ENCODE data around the gene WDR41. TPM values are rescaled to one million over a fixed set of nuclear protein-coding genes. Genes with fewer than 3 reads are reported as not detected.

WDR41 gene
- total RNA-seq, 1 experiment from 2014 or later, result 43.6 TPM

DNA sequence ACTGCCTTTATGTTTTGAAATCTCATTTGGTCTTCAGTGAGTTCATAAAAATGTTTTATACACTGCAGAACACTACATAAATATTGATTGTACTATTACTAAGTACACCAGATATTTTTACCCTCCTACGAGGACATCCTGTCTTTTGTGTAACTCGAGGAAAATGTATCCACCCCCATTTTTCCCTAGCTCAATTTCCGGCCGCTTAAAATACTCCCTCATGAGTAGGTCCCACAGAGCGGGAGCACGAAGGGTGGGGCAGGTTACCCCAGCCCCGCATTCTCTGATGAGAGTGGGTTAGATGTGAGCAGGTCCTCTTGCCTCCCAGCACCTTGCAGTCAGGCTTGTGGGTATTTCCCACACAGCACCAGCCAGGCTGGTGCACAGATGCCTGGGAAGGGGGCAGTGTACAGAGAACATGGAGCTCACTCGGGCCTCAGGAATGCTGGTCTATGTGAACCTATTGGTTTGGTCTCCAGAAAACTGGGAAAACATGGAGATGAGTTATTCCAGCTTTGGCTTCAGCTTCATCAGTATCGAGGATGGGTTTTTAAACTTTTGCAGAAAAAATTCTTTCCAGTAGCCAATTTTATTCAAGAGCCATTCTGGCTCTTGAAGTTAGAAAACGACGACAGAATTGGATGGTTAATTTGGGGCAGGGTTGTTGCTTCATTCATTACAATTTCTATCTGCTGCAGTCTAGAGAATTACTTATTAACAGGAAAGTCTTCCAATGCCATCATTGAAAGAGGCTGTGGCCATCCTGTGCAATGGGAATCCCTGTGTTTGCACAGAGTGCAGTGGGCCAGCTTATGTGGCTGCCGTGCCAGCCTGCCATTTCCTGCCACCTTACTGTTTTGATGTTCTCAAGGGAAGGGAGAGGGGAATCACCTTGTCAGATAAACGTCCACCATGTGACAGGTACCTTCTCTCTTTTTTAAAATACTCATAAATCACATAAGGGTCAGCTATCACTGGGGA, 73.2 kb downstream of the WDR41 start:
- no peak overlapping the region for H3K4me2 ChIP-seq (ENCODE audit: insufficient read depth, insufficient read length, low read length)
- no peak overlapping the region for H3K4ac ChIP-seq (ENCODE audit: low read depth, low read length)
- H3K23me2 ChIP-seq (ENCODE audit: insufficient read length, low read depth, low read length, poor library complexity, severe bottlenecking), result no peaks in the 10 kb centered on the region
- no peak overlapping the region for H3K4me3 Mint-ChIP-seq
- no peak overlapping the region for H3K27ac Mint-ChIP-seq
- no peak overlapping the region for H3T11ph ChIP-seq (ENCODE audit: low read length)
- H3K9me3 ChIP-seq (ENCODE audit: control insufficient read depth, low read depth, low read length), result no peaks in the 10 kb centered on the region
- no peaks in the 10 kb centered on the region for H3K27me3 Mint-ChIP-seq (ENCODE audit: low read depth)
- WGBS (ENCODE audit: extremely low coverage, insufficient read length, low lambda C conversion rate), result no CpG with 5 or more reads among the region's 13 CpGs
- H3K79me1 ChIP-seq (ENCODE audit: insufficient read depth, low read depth, low read length, poor library complexity, severe bottlenecking), result no peaks in the 10 kb centered on the region
- H3K27ac ChIP-seq (ENCODE audit: insufficient read length, low read depth, low read length), result no peak overlapping the region
- no peak overlapping the region for H3K18ac ChIP-seq (ENCODE audit: insufficient read length, low read depth, low read length)
- no peaks in the 10 kb centered on the region for H3K79me2 ChIP-seq (ENCODE audit: insufficient read depth, low read length)
- H2BK5ac ChIP-seq (ENCODE audit: insufficient read length, low read length), result no peak overlapping the region
- TF ChIP-seq, protein P1, sequence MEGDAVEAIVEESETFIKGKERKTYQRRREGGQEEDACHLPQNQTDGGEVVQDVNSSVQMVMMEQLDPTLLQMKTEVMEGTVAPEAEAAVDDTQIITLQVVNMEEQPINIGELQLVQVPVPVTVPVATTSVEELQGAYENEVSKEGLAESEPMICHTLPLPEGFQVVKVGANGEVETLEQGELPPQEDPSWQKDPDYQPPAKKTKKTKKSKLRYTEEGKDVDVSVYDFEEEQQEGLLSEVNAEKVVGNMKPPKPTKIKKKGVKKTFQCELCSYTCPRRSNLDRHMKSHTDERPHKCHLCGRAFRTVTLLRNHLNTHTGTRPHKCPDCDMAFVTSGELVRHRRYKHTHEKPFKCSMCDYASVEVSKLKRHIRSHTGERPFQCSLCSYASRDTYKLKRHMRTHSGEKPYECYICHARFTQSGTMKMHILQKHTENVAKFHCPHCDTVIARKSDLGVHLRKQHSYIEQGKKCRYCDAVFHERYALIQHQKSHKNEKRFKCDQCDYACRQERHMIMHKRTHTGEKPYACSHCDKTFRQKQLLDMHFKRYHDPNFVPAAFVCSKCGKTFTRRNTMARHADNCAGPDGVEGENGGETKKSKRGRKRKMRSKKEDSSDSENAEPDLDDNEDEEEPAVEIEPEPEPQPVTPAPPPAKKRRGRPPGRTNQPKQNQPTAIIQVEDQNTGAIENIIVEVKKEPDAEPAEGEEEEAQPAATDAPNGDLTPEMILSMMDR (conservative IDR thresholded peaks at IDR 0.05), result no peak
- no peak overlapping the region for H4K5ac ChIP-seq (ENCODE audit: insufficient read length, low read depth, low read length)
- no peak overlapping the region for H3K14ac ChIP-seq (ENCODE audit: insufficient read depth, low read length)
- no peaks in the 10 kb centered on the region for H3K27me3 ChIP-seq (ENCODE audit: insufficient read depth, low read length)
- H2BK12ac ChIP-seq (ENCODE audit: insufficient read length, low read depth, low read length), result no peak overlapping the region
- H3K36me3 Mint-ChIP-seq (ENCODE audit: insufficient read depth in 1 of 3, low read depth in 3 of 3), result no peaks in the 10 kb centered on the region
- no peak overlapping the region for H2AK5ac ChIP-seq (ENCODE audit: insufficient read length, low read length)
- H3K4me1 ChIP-seq (ENCODE audit: insufficient read depth, low read length), result no peaks in the 10 kb centered on the region
- no peak overlapping the region for H2BK20ac ChIP-seq (ENCODE audit: low read depth, low read length, poor library complexity, severe bottlenecking)
- no peaks in the 10 kb centered on the region; a peak in 1 of 5 replicates for H3K9me3 Mint-ChIP-seq
- no peak overlapping the region for H2BK15ac ChIP-seq (ENCODE audit: low read depth, low read length)
- DNase-seq, result no peak
- H3K4me1 Mint-ChIP-seq, result no peaks in the 10 kb centered on the region
- H4K8ac ChIP-seq (replicated peaks; ENCODE audit: insufficient read length, low read depth, low read length), result no peak overlapping the region
- no peak overlapping the region for H4K91ac ChIP-seq (ENCODE audit: insufficient read length, low read depth, low read length)
- H3K23ac ChIP-seq (ENCODE audit: insufficient read length, low read depth, low read length), result no peak overlapping the region
- no peak overlapping the region for H3K9ac ChIP-seq (ENCODE audit: extremely low read depth, insufficient read length, low read length)
- H2BK120ac ChIP-seq (ENCODE audit: low read depth, low read length, poor library complexity, severe bottlenecking), result no peak overlapping the region
- H4K20me1 ChIP-seq (ENCODE audit: control insufficient read depth, insufficient read depth, insufficient read length), result no peaks in the 10 kb centered on the region
- no peak overlapping the region for H3K56ac ChIP-seq (ENCODE audit: insufficient read length, low read depth, low read length)
- no peak overlapping the region for H2AFZ ChIP-seq (ENCODE audit: low read length)
